Right atrium auricular region (tissue), 2 donors: ENCODE results near the gene ROCK2. TPM values are rescaled to one million over a fixed set of nuclear protein-coding genes. Genes with fewer than 3 reads are reported as not detected.
A peak's percentile ranks its signal among the peaks of the same experiment; 100 is the strongest.

Experiments used
- DNase-seq: peaks from one replicate; pipeline ENCODE4 v3.0.0-alpha.2; 2019; ENCODE audit warnings: low spot score
- H3K27ac ChIP-seq, 2 donors: fragments of 200-600 bp; sonication (generic); 1 replicate in 1 of 2; 2 replicates in 1 of 2; pipeline ENCODE4 v1.5.1; 2016 to 2019
- H3K27me3 ChIP-seq, 2 donors: fragments of 200-600 bp; sonication (generic); one replicate each; pipeline versions ENCODE4 v1.5.1 to v1.6.0; 2017 to 2019
- H3K36me3 ChIP-seq: fragments of 200-600 bp; sonication (generic); one replicate; pipeline ENCODE4 v1.5.1; 2016
- H3K4me1 ChIP-seq, 2 donors: fragments of 200-600 bp; sonication (generic); one replicate each; pipeline versions ENCODE4 v1.5.1 to v1.6.0; 2017 to 2019
- H3K4me3 ChIP-seq, 2 donors: fragments of 200-600 bp; sonication (generic); 1 replicate in 1 of 2; 2 replicates in 1 of 2; pipeline ENCODE4 v1.5.1; 2017 to 2019; ENCODE audit warnings: mild to moderate bottlenecking in 1 of 2, moderate library complexity in 1 of 2
- H3K9me3 ChIP-seq, 2 donors: fragments of 200-600 bp; sonication (generic); one replicate each; pipeline ENCODE4 v1.5.1; 2019
- CTCF ChIP-seq, 2 donors: fragments of 200-600 bp; sonication (generic); IDR thresholded peaks; one replicate each; pipeline ENCODE4 v1.5.1; 2019; ENCODE audit warnings: antibody characterized with exemption in 2 of 2
- total RNA-seq, 2 donors: library from RNA; depleted of rRNA; stranded (reverse); fragments of >200 nt; gene quantifications; one replicate each; pipeline ENCODE4 v1.1.0, GENCODE V29; 2016

Gene ROCK2
- total RNA-seq, 2 donors from 2014 or later, result 32.3 to 32.6 TPM

GRCh38 chr2:11343368-11343649 is 1.1 kb downstream of the ROCK2 start:
- peaks cover 0 to 38% of the 10 kb centered on the region in 2 donors for H3K4me1 ChIP-seq
- H3K36me3 ChIP-seq, result no peaks in the 10 kb centered on the region
- DNase-seq, result no peak
- no peaks in the 10 kb centered on the region for H3K27me3 ChIP-seq
- peak overlapping the region; percentile 97 for H3K27ac ChIP-seq
- no peaks in the 10 kb centered on the region for H3K9me3 ChIP-seq
- TF ChIP-seq CTCF (IDR thresholded peaks at IDR 0.05), result no peak
- H3K4me3 ChIP-seq, result peak overlapping the region; percentile 73 to 95

GRCh38 chr2:11342551-11343367 is 1.7 kb downstream of the ROCK2 start:
- H3K27me3 ChIP-seq, result no peaks in the 10 kb centered on the region
- H3K27ac ChIP-seq, result peak overlapping the region; percentile 97
- no peak for DNase-seq
- peaks cover 0 to 38% of the 10 kb centered on the region in 2 donors for H3K4me1 ChIP-seq
- peak overlapping the region; percentile 73 to 95 for H3K4me3 ChIP-seq
- TF ChIP-seq CTCF (IDR thresholded peaks at IDR 0.05), result no peak
- H3K36me3 ChIP-seq, result no peaks in the 10 kb centered on the region
- no peaks in the 10 kb centered on the region for H3K9me3 ChIP-seq

GRCh38 chr2:11340717-11341116 is 3.7 kb downstream of the ROCK2 start:
- no peak for TF ChIP-seq CTCF (IDR thresholded peaks at IDR 0.05)
- peaks cover 0 to 36% of the 10 kb centered on the region in 2 donors for H3K4me1 ChIP-seq
- no peak for DNase-seq

GRCh38 chr2:11339508-11340083 is 4.8 kb downstream of the ROCK2 start:
- Histone ChIP-seq H3K4me3 (no peak overlapping the region), H3K27ac (no peak overlapping the region), H3K36me3 (no peaks in the 10 kb centered on the region), H3K9me3 (no peaks in the 10 kb centered on the region), H3K4me1 (peaks cover 0 to 30% of the 10 kb centered on the region in 2 donors), H3K27me3 (no peaks in the 10 kb centered on the region)
- DNase-seq, result no peak
- TF ChIP-seq CTCF (IDR thresholded peaks at IDR 0.05), result no peak

More at GRCh38 chr2:11340717-11341116, 3.7 kb downstream of the ROCK2 start:
- Histone ChIP-seq H3K27ac (peak overlapping the region; percentile 19 to 97), H3K4me3 (no peak overlapping the region), H3K36me3 (no peaks in the 10 kb centered on the region), H3K27me3 (no peaks in the 10 kb centered on the region), H3K9me3 (no peaks in the 10 kb centered on the region)

GRCh38 chr2:11338580-11338979 is 5.9 kb downstream of the ROCK2 start:
- H3K4me1 ChIP-seq, result peaks cover 0 to 35% of the 10 kb centered on the region in 2 donors
- H3K36me3 ChIP-seq, result no peaks in the 10 kb centered on the region
- no peak for DNase-seq
- TF ChIP-seq CTCF (IDR thresholded peaks at IDR 0.05), result no peak
- no peaks in the 10 kb centered on the region for H3K9me3 ChIP-seq
- H3K4me3 ChIP-seq, result no peak overlapping the region
- H3K27me3 ChIP-seq, result no peaks in the 10 kb centered on the region
- no peak overlapping the region for H3K27ac ChIP-seq
